Natural killer cell (primary cell): ENCODE measurements around the gene ATP1A3. TPM values are rescaled to one million over a fixed set of nuclear protein-coding genes. Genes with fewer than 3 reads are reported as not detected.

ENCODE experiments used
- ATAC-seq, 3 donors: fragments of 150-1000 bp in 2 of 3; fragments of 200-7000 bp in 1 of 3; cut with Tn5 transposase; 1 replicate in 1 of 3; 2 replicates in 2 of 3; pipeline ENCODE4 v1.10.0; 2021; ENCODE audit warnings: mild to moderate bottlenecking in 2 of 3, moderate library complexity in 2 of 3
- DNase-seq, 2 donors: peaks; one replicate each; pipeline versions ENCODE4 v3.0.0 to v3.0.0-alpha.2; 2013 to 2021; ENCODE audit warnings: mixed read lengths in 1 of 2
- H3K27ac ChIP-seq: one replicate; pipeline ENCODE4 v1.5.1; 2013; ENCODE audit warnings: mild to moderate bottlenecking, low read length
- H3K27me3 ChIP-seq: one replicate; pipeline ENCODE4 v1.6.1; 2013; ENCODE audit warnings: low read length; ENCODE audit not compliant: control insufficient read depth, insufficient read depth
- H3K36me3 ChIP-seq: one replicate; pipeline ENCODE4 v1.6.1; 2013; ENCODE audit warnings: low read length; ENCODE audit not compliant: control insufficient read depth, insufficient read depth
- H3K4me1 ChIP-seq: one replicate; pipeline ENCODE4 v1.6.1; 2013; ENCODE audit warnings: low read length; ENCODE audit not compliant: control insufficient read depth, insufficient read depth
- H3K4me3 ChIP-seq: one replicate; pipeline ENCODE4 v1.5.1; 2013; ENCODE audit warnings: low read length
- H3K9me3 ChIP-seq: one replicate; pipeline ENCODE4 v1.6.1; 2013; ENCODE audit warnings: low read length; ENCODE audit not compliant: control insufficient read depth, insufficient read depth
- H3K27ac Mint-ChIP-seq, 2 donors: one replicate each; pipeline ENCODE4 v1.8.0; 2022; ENCODE audit warnings: mild to moderate bottlenecking in 2 of 2, mixed read lengths in 2 of 2, moderate library complexity in 1 of 2
- H3K27me3 Mint-ChIP-seq, 2 donors: one replicate each; pipeline ENCODE4 v1.8.0; 2022; ENCODE audit warnings: low read depth in 2 of 2, mixed read lengths in 2 of 2
- H3K36me3 Mint-ChIP-seq: one replicate; pipeline ENCODE4 v1.8.0; 2022; ENCODE audit warnings: mixed read lengths
- H3K4me1 Mint-ChIP-seq, 2 donors: one replicate each; pipeline ENCODE4 v1.8.0; 2022; ENCODE audit warnings: mixed read lengths in 2 of 2
- H3K4me3 Mint-ChIP-seq: one replicate; pipeline ENCODE4 v1.8.0; 2022; ENCODE audit warnings: mild to moderate bottlenecking, moderate library complexity, mixed read lengths
- H3K9me3 Mint-ChIP-seq, 2 donors: one replicate each; pipeline ENCODE4 v1.8.0; 2022; ENCODE audit warnings: mixed read lengths in 2 of 2
- WGBS: methylation state at CpG from one replicate; pipeline ENCODE4 v1.1.7; 2013; ENCODE audit warnings: missing lambda C conversion rate; ENCODE audit not compliant: insufficient coverage; 5-methylcytosine and 5-hydroxymethylcytosine counted together
- intact Hi-C: fragments of 100-400 bp; cut with micrococcal nuclease; formaldehyde crosslinking; loops from one replicate; pipeline ENCODE4 v1.14.2; 2022
- total RNA-seq, 4 donors: library from RNA; stranded (reverse); fragments of 120-200 nt in 1 of 4; gene quantifications; one replicate each; pipeline versions ENCODE4 v1.2.3 to v1.2.4, GENCODE V29; 2013 to 2022
- TF ChIP-seq, protein P1 (sequence below): fragments of 200-600 bp; IDR thresholded peaks from one replicate; pipeline ENCODE4 v1.8.0; 2022; ENCODE audit warnings: antibody characterized with exemption

Gene ATP1A3
- total RNA-seq, 3 donors from 2014 or later (not counting 1 experiment from before 2014, with no cell fraction given) = 13.5 to 18.2 (median 14.0) TPM

DNA sequence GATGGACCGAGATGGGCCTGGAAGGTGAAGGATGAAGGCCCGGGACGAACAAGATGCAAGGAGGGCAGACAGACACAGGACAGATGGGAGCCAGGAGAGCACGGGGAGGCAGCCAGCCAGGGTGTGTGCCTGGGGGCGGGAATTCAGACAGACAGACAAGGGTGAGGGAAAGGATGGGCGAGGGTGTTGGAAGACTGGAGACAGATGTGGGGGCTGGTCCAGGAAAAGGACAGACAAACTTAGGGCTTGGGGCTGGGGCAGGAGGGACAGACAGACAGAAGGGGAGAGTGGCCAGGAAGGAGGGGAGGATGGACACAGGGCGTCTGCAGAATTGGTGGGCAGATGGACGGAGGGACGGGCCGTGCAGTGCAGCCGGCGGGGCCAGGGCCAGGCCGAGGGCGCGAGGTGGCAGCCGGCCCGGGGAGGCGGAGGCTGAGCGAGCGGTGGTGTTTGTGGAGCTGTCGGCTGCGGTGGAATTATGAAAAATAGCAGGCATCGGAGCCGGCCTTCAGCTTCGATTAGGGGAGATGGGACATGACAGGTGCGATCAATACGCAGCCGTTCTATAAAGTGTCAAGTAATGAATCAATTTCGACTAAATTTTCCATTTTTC lies 61.2 kb downstream of the ATP1A3 start:
- 94% methylated on average over 28 of the region's 29 CpGs for WGBS

DNA sequence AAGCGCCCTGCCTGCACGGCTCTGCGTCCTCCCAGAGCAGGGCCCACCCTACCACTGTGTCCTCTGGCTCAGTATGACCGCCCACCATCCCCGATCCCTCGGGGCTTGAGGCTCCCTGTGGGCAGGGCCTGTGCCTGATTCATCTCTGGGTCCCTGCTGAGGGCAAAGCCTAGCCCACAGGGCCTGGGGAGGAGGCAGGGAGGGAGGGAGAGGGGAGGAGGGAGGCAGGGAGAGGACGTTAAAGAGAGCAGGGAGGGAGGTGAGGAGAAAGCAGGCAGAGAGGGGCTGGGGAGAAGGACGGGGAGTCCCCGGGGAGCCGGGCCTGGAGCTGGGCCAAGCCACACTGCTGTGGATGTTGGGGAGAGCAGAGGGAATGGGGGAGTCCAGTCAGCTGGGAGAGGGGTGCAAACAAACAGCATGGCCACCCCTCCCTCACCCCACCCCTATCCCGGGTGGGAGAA lies 61.7 kb downstream of the ATP1A3 start:
- Mint-ChIP-seq H3K4me3 (no peak overlapping the region), H3K36me3 (no peaks in the 10 kb centered on the region), H3K27me3 (peaks cover 12 to 25% of the 10 kb centered on the region in 2 donors), H3K4me1 (peaks cover 48 to 70% of the 10 kb centered on the region in 2 donors), H3K27ac (peak overlapping the region in 1 of 2 donors; percentile 90), H3K9me3 (no peaks in the 10 kb centered on the region)
- TF ChIP-seq, protein P1, sequence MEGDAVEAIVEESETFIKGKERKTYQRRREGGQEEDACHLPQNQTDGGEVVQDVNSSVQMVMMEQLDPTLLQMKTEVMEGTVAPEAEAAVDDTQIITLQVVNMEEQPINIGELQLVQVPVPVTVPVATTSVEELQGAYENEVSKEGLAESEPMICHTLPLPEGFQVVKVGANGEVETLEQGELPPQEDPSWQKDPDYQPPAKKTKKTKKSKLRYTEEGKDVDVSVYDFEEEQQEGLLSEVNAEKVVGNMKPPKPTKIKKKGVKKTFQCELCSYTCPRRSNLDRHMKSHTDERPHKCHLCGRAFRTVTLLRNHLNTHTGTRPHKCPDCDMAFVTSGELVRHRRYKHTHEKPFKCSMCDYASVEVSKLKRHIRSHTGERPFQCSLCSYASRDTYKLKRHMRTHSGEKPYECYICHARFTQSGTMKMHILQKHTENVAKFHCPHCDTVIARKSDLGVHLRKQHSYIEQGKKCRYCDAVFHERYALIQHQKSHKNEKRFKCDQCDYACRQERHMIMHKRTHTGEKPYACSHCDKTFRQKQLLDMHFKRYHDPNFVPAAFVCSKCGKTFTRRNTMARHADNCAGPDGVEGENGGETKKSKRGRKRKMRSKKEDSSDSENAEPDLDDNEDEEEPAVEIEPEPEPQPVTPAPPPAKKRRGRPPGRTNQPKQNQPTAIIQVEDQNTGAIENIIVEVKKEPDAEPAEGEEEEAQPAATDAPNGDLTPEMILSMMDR = no peak
- H3K36me3 ChIP-seq = no peaks in the 10 kb centered on the region
- 82% methylated on average over 10 of the region's 11 CpGs for WGBS
- H3K27me3 ChIP-seq = peaks cover 24% of the 10 kb centered on the region
- no peaks in the 10 kb centered on the region for H3K9me3 ChIP-seq
- no peak for DNase-seq
- peaks cover 71% of the 10 kb centered on the region for H3K4me1 ChIP-seq
- no peak overlapping the region for H3K27ac ChIP-seq
- no peak for ATAC-seq
- intact Hi-C loops = no loop called here
- H3K4me3 ChIP-seq = no peak overlapping the region

More for the DNA sequence above, 61.2 kb downstream of the ATP1A3 start:
- no peak overlapping the region for H3K27ac ChIP-seq
- H3K27me3 Mint-ChIP-seq = peaks cover 12 to 29% of the 10 kb centered on the region in 2 donors
- intact Hi-C loops = no loop called here
- H3K27ac Mint-ChIP-seq = peak overlapping the region; percentile 69 to 90
- TF ChIP-seq, protein P1 = no peak
- DNase-seq (no peak), ATAC-seq (no peak)
- no peaks in the 10 kb centered on the region for H3K36me3 Mint-ChIP-seq
- no peak overlapping the region for H3K4me3 Mint-ChIP-seq
- peaks cover 48 to 74% of the 10 kb centered on the region in 2 donors for H3K4me1 Mint-ChIP-seq
- H3K4me3 ChIP-seq = no peak overlapping the region
- H3K9me3 Mint-ChIP-seq = no peaks in the 10 kb centered on the region
- H3K4me1 ChIP-seq = peaks cover 65% of the 10 kb centered on the region
- H3K27me3 ChIP-seq = peaks cover 21% of the 10 kb centered on the region
- H3K9me3 ChIP-seq = no peaks in the 10 kb centered on the region
- H3K36me3 ChIP-seq = no peaks in the 10 kb centered on the region

DNA sequence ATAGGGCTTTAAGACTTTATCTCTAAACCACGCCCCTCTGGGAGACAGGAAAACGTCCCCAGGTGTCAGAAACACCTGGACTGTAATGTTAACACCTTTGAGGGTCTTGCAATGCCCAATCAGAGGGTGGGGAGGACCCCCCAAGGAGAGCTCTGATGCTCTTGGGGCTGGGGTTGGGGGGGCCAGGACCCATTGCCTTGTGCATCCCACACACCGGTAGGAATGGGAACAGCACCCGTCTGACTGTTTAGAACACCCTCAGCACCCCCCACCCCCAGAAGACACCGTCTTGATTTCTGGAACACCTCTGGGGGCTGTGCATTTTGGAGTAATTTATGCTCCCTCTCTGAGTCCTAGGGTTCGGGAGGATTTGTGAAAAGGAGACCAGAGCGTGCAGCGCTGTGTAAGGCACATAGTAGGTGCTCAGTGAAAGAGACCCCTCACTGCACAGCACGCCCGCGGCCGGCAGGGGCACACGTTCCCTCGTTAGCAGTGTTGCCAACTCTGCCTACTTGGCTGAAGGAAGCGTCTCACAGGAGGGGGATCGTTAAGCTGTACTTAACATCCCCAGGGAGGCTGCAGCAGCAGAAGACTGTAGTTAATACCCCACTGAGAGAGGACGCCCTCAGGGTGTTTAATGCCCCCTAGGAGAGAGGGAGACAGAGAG lies 63.0 kb downstream of the ATP1A3 start:
- Mint-ChIP-seq H3K36me3 (no peaks in the 10 kb centered on the region), H3K4me3 (no peak overlapping the region), H3K4me1 (peaks cover 41 to 58% of the 10 kb centered on the region in 2 donors), H3K27ac (no peak overlapping the region), H3K27me3 (peaks cover 12 to 18% of the 10 kb centered on the region in 2 donors), H3K9me3 (no peaks in the 10 kb centered on the region)
- 21% methylated on average over 16 of the region's 17 CpGs for WGBS
- Histone ChIP-seq H3K27me3 (peaks cover 33% of the 10 kb centered on the region), H3K9me3 (no peaks in the 10 kb centered on the region), H3K4me3 (no peak overlapping the region), H3K27ac (no peak overlapping the region), H3K36me3 (no peaks in the 10 kb centered on the region), H3K4me1 (peaks cover 62% of the 10 kb centered on the region)
- intact Hi-C loops = no loop called here
- ATAC-seq (no peak), DNase-seq (no peak)
- TF ChIP-seq, protein P1 = peak; percentile 25
